GM12892 (cell line): Measurements from ENCODE around the gene MCM3AP.
A peak's percentile ranks its signal among the peaks of the same experiment; 100 is the strongest.
"Not testable (repeated sequence)": the region's sequence is repeated elsewhere in the genome, so short reads cannot be mapped to it uniquely, and the experiment has no call there.

Source experiments
- DNase-seq: peaks from one replicate; pipeline ENCODE4 v3.0.0; 2011; ENCODE audit not compliant: insufficient read length
- FAIRE-seq: peaks from 2 replicates; lab custom pipeline; 2011; peaks lifted over from hg19 to GRCh38; lab: Jason Lieb, UNC
- POLR2A ChIP-seq: IDR thresholded peaks from 2 replicates; pipeline ENCODE4 v1.6.1; 2011; ENCODE audit warnings: low read depth, low read length, control low read depth
- POLR2AphosphoS5 ChIP-seq: IDR thresholded peaks from 2 replicates; pipeline ENCODE4 v1.6.1; 2011; ENCODE audit warnings: low read depth, low read length, control low read depth
- TAF1 ChIP-seq: IDR thresholded peaks from 2 replicates; pipeline ENCODE4 v1.6.1; 2011; ENCODE audit warnings: low read depth, mild to moderate bottlenecking, control low read depth, low read length, borderline replicate concordance

MCM3AP gene

GRCh38 chr21:46248422-46248782 lies 37.0 kb downstream of the MCM3AP start:
- no peak for DNase-seq
- FAIRE-seq = no peak
- no peak for TF ChIP-seq POLR2AphosphoS5
- TF ChIP-seq TAF1 = no peak
- no peak for TF ChIP-seq POLR2A

GRCh38 chr21:46247699-46248421 lies 37.6 kb downstream of the MCM3AP start:
- TF ChIP-seq POLR2AphosphoS5 = no peak
- no peak for TF ChIP-seq TAF1
- TF ChIP-seq POLR2A = no peak
- DNase-seq = no peak
- no peak for FAIRE-seq

- FAIRE-seq = no peak
- no peak for DNase-seq
- TF ChIP-seq TAF1 = no peak
- no peak for TF ChIP-seq POLR2AphosphoS5
- TF ChIP-seq POLR2A = no peak
These were observed 39.1 kb downstream of the MCM3AP start for GRCh38 chr21:46246345-46246744.

- no peak for TF ChIP-seq POLR2A
- TF ChIP-seq POLR2AphosphoS5 = no peak
- no peak for TF ChIP-seq TAF1
- no peak for DNase-seq
- no peak for FAIRE-seq
These were observed 40.0 kb downstream of the MCM3AP start for GRCh38 chr21:46245213-46245915.

- TF ChIP-seq TAF1 = no peak
- no peak for FAIRE-seq
- DNase-seq = no peak
These were observed 40.8 kb downstream of the MCM3AP start for GRCh38 chr21:46244602-46245001.

- TF ChIP-seq POLR2AphosphoS5 = no peak
- TF ChIP-seq TAF1 = no peak
- TF ChIP-seq POLR2A = no peak
- DNase-seq = no peak
These were observed 41.5 kb downstream of the MCM3AP start for GRCh38 chr21:46243960-46244361.

GRCh38 chr21:46243325-46243724 lies 42.1 kb downstream of the MCM3AP start:
- FAIRE-seq = no peak
- no peak for TF ChIP-seq POLR2A
- no peak for DNase-seq

More at GRCh38 chr21:46243960-46244361, 41.5 kb downstream of the MCM3AP start:
- no peak for FAIRE-seq

- peak; percentile 46 for FAIRE-seq
- DNase-seq = not testable (repeated sequence)
These were observed 43.8 kb downstream of the MCM3AP start for GRCh38 chr21:46241577-46241976.

- DNase-seq (no peak), FAIRE-seq (no peak)
- TF ChIP-seq POLR2A = no peak
- no peak for TF ChIP-seq TAF1
- TF ChIP-seq POLR2AphosphoS5 = no peak
These were observed 45.5 kb downstream of the MCM3AP start for GRCh38 chr21:46239817-46240325.

- FAIRE-seq (no peak), DNase-seq (no peak)
- TF ChIP-seq POLR2A (no peak), TAF1 (no peak), POLR2AphosphoS5 (no peak)
These were observed 47.9 kb downstream of the MCM3AP start for GRCh38 chr21:46237474-46237873.

- FAIRE-seq (no peak), DNase-seq (no peak)
- TF ChIP-seq TAF1 (no peak), POLR2A (0 out of 2 replicates have a peak, but pooled peaks have one; percentile 16)
These were observed 50.9 kb downstream of the MCM3AP start for GRCh38 chr21:46234436-46234950.

GRCh38 chr21:46229923-46230260 lies 55.5 kb downstream of the MCM3AP start:
- no peak for FAIRE-seq
- TF ChIP-seq POLR2AphosphoS5 (no peak), POLR2A (no peak), TAF1 (no peak)
- DNase-seq = no peak
